Measurements from ENCODE around the gene NOS1.

- TF ChIP-seq CTCF (IDR thresholded peaks at IDR 0.05) (no peak), POLR2A (IDR thresholded peaks at IDR 0.05) (no peak), POLR2AphosphoS5 (IDR thresholded peaks at IDR 0.05) (no peak)
Observed at GRCh38 chr12:117279606-117280005, 81.8 kb downstream of the NOS1 start.
